ENCODE results near the gene NACC2.
A peak's percentile ranks its signal among the peaks of the same experiment; 100 is the strongest.

NACC2 gene

DNA sequence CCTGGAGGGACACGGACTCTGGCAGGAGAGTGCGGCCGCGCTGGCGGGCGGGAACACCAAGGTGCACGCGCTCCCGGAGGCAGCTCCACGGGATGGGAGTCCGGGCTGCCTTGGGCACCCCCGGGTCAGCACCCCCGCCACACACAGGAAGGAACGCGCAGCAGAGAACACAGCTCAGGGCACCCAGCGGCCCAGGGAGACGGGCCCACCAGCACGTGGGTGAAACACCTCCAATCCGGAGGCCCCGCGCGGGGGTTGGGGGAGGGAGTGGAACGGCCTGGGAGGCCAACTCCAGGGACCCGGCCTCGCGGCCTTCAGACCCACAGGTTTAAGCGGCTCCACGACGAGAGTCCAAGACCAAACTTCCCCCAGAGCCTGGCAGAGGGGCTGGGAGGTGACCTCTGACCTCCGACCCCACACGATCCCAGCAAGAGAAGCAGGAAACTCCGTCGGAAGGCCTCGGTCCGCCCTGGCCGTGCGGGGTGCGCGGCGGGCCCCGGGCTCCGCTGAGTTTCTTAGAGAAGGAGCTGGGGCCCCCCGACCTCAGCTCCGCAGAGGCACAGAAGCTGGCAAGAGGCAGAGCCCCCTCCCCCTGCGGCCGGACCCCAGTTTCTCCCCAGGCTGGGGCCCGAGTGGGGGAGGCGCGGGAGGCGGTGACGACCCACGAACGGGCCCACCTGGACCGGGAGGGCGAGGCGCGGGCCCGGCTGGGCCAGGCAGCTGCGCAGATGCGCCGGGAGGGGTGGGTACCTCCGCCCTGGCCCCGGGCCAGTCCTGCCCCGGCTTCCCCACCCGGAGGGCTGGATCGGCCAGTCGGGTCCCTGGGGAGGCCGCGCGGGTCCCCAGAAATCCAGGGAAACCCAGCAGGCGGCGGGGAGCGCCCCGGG, 851 bp downstream of the NACC2 start:
- DNase-seq (ENCODE audit: low read depth in 2 of 2, low spot score in 1 of 2) = peak; percentile 40 to 45

DNA sequence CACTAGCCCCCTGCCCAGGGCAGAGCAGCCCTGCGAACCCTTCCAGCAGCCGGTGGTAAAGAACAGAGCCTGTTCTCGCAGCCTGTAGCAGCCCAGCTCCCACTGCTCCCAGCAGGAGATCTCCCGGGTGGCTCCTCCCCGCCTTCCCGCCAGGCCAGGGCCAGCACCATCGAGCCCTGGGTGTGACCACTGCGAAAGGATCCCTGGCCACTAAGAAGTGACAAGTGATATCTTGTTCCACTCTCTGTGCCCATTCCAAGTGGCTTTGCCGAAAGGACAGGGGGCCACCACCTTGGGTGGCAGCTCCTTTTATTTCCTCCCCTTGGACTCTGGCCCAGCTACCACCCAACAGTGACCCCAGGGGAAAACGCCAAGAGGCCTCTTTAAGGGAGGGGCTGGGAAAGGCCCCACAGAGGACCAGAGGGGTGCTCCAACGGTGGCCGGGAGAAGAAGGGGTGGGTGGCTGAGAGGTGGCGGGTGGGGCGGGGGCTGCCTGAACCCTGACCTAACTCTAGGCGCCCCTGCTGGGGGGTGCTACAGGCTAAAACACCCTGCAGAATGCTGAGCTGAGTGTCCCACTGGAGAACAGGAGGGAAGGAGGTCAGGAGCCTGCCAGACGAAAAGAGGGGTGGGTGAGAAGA, 1.6 kb downstream of the NACC2 start:
- no peak for DNase-seq (ENCODE audit: low read depth in 2 of 2, low spot score in 1 of 2)

GRCh38 chr9:136092741-136093140, 2.3 kb downstream of the NACC2 start:
- DNase-seq (ENCODE audit: low read depth in 2 of 2, low spot score in 1 of 2) = no peak

DNA sequence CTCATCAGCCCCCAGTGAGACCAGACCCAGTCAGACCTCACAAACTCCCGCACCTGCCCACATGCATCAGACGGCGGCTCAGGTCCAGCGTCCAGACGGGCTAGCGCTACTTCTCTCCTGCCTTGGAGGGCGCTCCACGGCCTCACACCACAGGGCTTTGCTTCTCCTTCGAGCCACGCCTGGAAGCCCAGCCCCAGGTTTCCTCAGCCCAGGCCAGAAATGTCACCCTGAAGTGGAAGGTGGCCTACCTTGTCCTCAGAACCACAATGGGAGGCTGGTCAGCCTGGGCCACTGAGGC, 2.8 kb downstream of the NACC2 start:
- no peak for DNase-seq (ENCODE audit: low read depth in 2 of 2, low spot score in 1 of 2)

GRCh38 chr9:136091582-136092352, 3.3 kb downstream of the NACC2 start:
- no peak for DNase-seq (ENCODE audit: low read depth in 2 of 2, low spot score in 1 of 2)

- no peak for DNase-seq (ENCODE audit: low read depth in 2 of 2, low spot score in 1 of 2)
These were observed 4.1 kb downstream of the NACC2 start for GRCh38 chr9:136090768-136091581.

DNA sequence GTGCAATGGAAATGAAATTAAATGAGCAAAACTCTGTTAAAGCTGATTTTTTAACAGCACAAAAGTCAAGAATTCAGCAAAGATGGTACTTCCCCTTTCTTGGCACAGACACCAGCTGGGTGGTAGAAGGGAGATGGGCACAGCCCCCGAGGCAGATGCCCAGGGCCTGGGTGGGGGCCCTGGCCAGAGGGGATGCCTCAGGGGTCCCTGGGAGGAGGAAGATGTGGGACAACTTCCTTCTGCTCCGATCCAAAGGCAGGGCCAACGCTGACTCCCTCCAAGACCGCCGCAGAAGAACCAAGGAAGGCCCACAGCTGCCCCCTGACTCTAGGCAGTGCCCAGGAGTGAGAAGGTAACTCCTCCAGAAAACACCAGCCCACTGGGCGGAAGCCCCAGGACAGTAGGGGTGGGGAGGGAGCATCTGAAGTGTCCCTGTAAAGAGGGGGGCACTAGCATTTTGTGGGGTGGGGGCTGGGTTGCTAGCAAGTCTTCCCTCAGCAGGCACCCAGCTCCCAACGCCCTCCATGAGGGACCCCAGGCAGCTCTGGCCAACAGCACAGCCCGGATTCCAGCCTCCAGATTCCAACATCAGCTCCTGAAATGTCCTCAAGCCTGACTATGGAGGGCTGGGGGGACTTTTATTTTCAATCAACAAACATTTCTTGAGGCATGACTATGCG, 4.9 kb downstream of the NACC2 start:
- DNase-seq (ENCODE audit: low read depth in 2 of 2, low spot score in 1 of 2) = no peak

DNA sequence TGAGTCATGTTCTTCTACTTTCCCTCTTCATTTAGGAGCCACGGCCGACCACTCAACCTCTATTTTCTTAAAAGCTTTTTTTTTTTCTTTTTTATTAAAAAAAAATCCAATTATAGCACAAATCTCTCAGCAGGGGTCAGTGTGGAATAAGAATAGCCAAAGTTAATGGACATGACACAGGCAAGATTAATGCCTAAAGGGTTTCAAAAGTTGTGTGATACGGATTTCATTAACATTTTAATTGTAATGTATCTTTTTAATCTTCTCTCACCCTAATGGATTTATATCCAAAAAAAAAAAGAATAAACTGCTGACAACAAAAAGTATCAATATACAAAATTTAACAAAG, 5.4 kb downstream of the NACC2 start:
- no peak for DNase-seq (ENCODE audit: low read depth in 2 of 2, low spot score in 1 of 2)

DNA sequence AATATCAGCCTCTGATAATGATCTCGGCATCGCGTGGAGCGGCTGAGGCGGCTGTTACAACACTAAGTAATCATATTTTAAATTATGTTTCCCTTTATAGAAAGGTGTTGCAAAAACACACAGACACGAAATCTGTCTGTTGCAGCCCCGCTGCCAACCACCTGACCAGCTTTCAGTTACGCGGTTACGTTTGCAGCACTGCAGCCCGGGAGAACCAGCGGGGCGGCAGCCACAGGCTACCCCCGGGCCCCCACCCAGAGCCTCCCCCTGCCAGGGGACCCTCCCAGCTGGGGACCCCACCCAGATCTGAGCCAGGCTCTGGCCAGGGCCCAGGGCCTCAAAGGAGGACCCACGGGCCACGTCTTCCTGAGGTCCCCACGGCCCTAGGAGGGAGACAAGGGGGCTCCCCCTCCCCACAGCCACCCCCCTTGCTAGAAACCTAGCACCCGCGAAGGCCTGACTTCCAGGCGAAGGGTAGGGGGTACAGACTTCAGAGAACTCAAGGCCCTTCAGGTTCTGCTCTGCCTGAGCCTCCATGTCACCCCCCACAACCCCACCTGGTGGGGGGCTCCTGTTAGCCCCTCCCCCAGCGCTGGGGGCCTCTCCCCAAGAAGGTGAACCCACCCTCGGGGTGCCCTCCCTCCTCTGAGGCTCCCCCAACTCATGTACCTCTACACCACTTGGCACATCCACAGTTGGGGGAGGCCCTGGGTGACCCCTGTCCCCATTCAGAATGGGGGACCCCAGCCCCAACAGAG, 6.0 kb downstream of the NACC2 start:
- DNase-seq (ENCODE audit: low read depth in 2 of 2, low spot score in 1 of 2) = no peak

DNA sequence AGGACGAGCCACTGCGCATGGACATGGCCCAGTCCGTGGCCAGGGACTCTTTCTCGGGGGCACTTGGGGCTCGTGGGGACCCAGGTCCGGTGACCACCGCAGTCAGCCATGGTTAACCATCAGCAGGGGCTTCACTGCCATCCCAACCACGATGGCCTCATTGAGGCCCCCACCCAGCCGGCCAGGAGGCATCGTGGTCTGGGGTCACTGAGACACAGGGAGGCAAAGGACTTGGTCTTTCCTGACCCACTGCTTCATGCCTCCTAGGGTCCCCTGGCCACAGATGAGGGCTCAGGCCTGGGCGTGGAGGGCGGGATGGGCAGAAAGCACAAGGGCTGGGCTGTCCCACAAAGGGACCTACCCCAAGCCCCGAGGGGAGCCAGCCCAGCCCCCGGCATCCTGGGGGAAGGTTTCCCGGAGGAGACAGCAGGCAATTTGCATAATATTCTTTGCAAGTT, 6.6 kb downstream of the NACC2 start:
- no peak for DNase-seq (ENCODE audit: low read depth in 2 of 2, low spot score in 1 of 2)

- DNase-seq (ENCODE audit: low read depth in 2 of 2, low spot score in 1 of 2) = no peak
These were observed 7.2 kb downstream of the NACC2 start for GRCh38 chr9:136087741-136088480.

DNA sequence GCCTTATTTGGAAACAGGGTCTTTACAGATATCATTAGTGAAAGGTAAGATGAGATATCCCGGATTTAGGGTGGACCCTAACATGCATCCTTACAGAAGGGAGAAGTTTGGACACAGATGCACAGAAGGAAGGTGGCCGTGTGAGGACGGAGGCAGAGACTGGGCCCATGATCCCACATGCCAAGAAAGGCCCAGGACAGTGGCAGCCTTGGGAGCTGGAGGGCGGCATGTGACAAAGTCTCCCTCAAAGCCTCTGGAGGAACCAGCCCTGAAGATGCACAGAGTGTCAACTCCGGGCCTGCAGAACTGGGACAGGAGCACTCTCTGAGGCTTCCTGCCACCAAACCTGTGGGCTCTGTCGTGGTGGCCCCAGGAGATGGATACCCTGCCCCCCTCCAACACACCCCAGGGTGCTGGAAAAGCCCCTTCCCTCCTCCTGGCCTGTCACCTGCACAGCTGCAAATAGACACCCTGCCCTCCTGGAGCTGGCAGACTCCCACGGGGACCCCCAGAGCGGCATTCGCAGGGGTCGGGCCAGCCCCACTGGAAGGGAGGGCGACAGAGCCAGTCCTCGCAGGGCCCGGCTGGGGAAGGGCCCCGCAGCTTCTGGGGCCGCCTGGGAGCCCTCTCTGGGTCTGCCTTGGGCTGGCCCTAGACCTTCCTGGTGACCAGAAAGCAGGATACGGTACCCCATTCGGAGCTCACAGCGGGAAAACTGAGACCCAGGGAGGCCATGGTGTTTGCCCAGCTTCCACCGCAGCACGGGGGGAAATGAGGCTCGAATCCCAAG, 7.9 kb downstream of the NACC2 start:
- no peak for DNase-seq (ENCODE audit: low read depth in 2 of 2, low spot score in 1 of 2)

DNA sequence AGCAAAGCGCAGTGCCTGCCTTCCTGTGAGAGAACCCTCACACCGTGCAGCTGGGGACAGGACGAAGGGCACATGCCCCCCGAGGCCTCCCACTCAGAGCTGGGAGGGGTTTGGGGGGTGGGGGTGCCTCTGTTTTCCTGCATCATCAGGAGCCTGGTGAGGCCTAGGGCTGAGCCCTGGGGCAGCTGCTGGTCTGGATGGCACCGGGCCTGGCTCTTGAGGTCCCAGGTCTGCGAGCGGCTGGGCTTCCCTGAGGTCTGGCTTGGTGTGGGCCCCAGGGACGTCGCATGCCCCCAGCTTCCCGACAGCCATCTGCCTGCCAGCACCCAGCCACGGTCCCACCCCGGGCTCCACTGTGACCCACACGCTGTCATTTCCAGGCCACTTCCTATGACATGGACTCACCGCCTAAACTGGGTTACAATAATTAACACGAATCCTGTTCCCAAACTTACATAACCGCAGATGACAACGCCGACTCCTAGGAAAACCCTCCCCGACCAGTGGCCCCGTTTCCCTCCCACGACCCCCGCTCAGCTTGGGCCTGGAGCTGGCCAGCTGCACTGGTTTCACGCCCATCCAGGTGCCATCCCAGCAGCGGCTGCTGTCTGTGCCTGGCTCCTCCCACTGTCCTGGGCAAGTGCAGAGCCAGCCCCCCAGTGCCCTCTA, 8.7 kb downstream of the NACC2 start:
- DNase-seq (ENCODE audit: low read depth in 2 of 2, low spot score in 1 of 2) = no peak

- no peak for DNase-seq (ENCODE audit: low read depth in 2 of 2, low spot score in 1 of 2)
These were observed 9.3 kb downstream of the NACC2 start for GRCh38 chr9:136085815-136086212.

GRCh38 chr9:136084063-136084944, 10.8 kb downstream of the NACC2 start:
- DNase-seq (ENCODE audit: low read depth in 2 of 2, low spot score in 1 of 2) = no peak

- DNase-seq (ENCODE audit: low read depth in 2 of 2, low spot score in 1 of 2) = no peak
These were observed 11.5 kb downstream of the NACC2 start for GRCh38 chr9:136083558-136084062.
